ENCODE results near the gene MALRD1.

The MALRD1 gene

GRCh38 chr10:19209319-19209718, 160.7 kb downstream of the MALRD1 start:
- TF ChIP-seq, protein P1, sequence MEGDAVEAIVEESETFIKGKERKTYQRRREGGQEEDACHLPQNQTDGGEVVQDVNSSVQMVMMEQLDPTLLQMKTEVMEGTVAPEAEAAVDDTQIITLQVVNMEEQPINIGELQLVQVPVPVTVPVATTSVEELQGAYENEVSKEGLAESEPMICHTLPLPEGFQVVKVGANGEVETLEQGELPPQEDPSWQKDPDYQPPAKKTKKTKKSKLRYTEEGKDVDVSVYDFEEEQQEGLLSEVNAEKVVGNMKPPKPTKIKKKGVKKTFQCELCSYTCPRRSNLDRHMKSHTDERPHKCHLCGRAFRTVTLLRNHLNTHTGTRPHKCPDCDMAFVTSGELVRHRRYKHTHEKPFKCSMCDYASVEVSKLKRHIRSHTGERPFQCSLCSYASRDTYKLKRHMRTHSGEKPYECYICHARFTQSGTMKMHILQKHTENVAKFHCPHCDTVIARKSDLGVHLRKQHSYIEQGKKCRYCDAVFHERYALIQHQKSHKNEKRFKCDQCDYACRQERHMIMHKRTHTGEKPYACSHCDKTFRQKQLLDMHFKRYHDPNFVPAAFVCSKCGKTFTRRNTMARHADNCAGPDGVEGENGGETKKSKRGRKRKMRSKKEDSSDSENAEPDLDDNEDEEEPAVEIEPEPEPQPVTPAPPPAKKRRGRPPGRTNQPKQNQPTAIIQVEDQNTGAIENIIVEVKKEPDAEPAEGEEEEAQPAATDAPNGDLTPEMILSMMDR (IDR thresholded peaks at IDR 0.05; ENCODE audit: low read depth, low read length) = no peak
- H3K4me3 ChIP-seq (ENCODE audit: low read depth, low read length) = no peak overlapping the region
- no peak for DNase-seq (ENCODE audit: low read depth, low spot score)
- in situ Hi-C loops (cut with HindIII; ENCODE audit: low sequenced_read_pairs) = no loop called here

DNA sequence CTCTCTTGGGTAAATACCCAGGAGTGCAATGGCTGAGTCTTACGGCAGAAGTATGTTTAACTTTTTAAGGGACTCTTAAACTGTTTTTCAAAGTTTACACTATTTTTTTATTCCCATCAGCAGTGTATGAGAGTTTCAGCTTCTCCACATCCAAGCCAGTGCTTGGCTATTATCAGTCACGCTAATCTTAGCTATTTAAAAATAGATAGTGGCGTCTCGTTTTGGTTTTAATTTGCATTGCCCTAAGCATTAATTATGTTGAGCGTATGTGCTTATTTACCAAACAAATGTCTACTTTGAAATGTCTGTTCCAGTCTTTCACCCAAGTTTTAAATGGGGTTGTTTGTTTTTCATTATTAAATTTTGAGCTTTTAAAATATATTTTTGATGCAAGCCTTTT, 164.0 kb downstream of the MALRD1 start:
- in situ Hi-C loops (cut with HindIII; ENCODE audit: low sequenced_read_pairs) = no loop called here
- no peak for DNase-seq (ENCODE audit: low read depth, low spot score)
- TF ChIP-seq, protein P1 (IDR thresholded peaks at IDR 0.05; ENCODE audit: low read depth, low read length) = no peak
- H3K4me3 ChIP-seq (ENCODE audit: low read depth, low read length) = no peak overlapping the region

DNA sequence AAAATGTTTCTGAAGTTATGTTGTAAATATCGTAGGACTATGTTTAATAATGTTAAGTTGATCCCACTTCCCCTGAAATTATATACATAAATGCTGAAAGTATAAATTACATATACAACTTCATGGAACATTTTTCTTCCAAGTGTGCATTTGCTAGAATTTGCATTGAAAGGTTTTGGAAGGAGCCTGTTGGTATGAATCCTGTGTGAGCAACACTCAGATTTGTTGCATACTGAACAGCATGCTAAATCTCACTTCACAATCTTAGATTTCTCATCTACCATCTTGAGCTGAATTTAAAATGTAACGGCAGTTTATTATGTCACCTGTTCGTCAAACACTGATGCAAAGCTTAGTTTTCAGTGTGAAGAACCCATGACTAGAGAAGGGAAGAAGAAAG, 172.6 kb downstream of the MALRD1 start:
- no peak overlapping the region for H3K4me3 ChIP-seq (ENCODE audit: low read depth, low read length)
- in situ Hi-C loops (cut with HindIII; ENCODE audit: low sequenced_read_pairs) = no loop called here
- no peak for DNase-seq (ENCODE audit: low read depth, low spot score)
- TF ChIP-seq, protein P1 (IDR thresholded peaks at IDR 0.05; ENCODE audit: low read depth, low read length) = no peak

- TF ChIP-seq, protein P1 (IDR thresholded peaks at IDR 0.05; ENCODE audit: low read depth, low read length) = no peak
- DNase-seq (ENCODE audit: low read depth, low spot score) = no peak
- in situ Hi-C loops (cut with HindIII; ENCODE audit: low sequenced_read_pairs) = no loop called here
- no peak overlapping the region for H3K4me3 ChIP-seq (ENCODE audit: low read depth, low read length)
Measured at GRCh38 chr10:19226025-19226424, 177.4 kb downstream of the MALRD1 start.

DNA sequence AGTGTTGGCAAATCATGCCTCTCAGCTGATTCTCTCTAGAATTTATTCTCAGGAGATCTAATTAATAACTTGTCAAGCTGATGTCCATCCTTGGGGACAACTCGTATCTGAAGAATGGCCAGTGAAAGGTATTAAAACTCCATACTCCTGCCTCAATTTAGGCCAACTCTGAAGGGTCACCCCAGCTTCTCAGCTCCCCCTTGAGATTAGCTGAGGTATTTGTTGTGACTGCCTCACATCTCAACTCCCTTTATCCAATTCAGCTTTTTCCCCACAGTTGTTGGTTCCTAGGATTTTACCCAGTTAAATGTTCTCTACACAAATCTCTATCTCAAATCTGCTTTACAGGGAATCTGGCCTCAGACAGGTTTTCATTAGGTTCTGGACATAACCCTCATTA, 182.4 kb downstream of the MALRD1 start:
- DNase-seq (ENCODE audit: low read depth, low spot score) = no peak
- TF ChIP-seq, protein P1 (IDR thresholded peaks at IDR 0.05; ENCODE audit: low read depth, low read length) = no peak
- H3K4me3 ChIP-seq (ENCODE audit: low read depth, low read length) = no peak overlapping the region
- in situ Hi-C loops (cut with HindIII; ENCODE audit: low sequenced_read_pairs) = no loop called here

- TF ChIP-seq, protein P1 (IDR thresholded peaks at IDR 0.05; ENCODE audit: low read depth, low read length) = no peak
- no peak for DNase-seq (ENCODE audit: low read depth, low spot score)
- in situ Hi-C loops (cut with HindIII; ENCODE audit: low sequenced_read_pairs) = no loop called here
- no peak overlapping the region for H3K4me3 ChIP-seq (ENCODE audit: low read depth, low read length)
Measured at GRCh38 chr10:19245889-19246752, 197.5 kb downstream of the MALRD1 start.

Measured in astrocyte of the spinal cord (primary cell).